Activated CD8-positive, alpha-beta T cell treated with anti-CD3 and anti-CD28 coated beads for 36 hours (primary cell): ENCODE measurements around the gene PNPO. TPM values are rescaled to one million over a fixed set of nuclear protein-coding genes. Genes with fewer than 3 reads are reported as not detected.
A peak's percentile ranks its signal among the peaks of the same experiment; 100 is the strongest.

Experiments
- ATAC-seq: fragments of 200-7000 bp; cut with Tn5 transposase; one replicate; pipeline ENCODE4 v1.10.0; 2021; ENCODE audit warnings: mild to moderate bottlenecking, moderate library complexity
- CTCF ChIA-PET: fragments of 350-600 bp; sonication (Branson Sonifier 250); formaldehyde crosslinking; loops from one replicate; lab custom pipeline; 2021; ENCODE audit warnings: antibody characterized with exemption; lab: Charles Lee
- POLR2A ChIA-PET: fragments of 350-600 bp; sonication (Branson Sonifier 250); formaldehyde crosslinking; loops from one replicate; lab custom pipeline; 2021; ENCODE audit warnings: antibody characterized with exemption; lab: Charles Lee
- DNase-seq: peaks from one replicate; pipeline ENCODE4 v3.0.0-alpha.2; 2020
- H3K27ac Mint-ChIP-seq: one replicate; pipeline ENCODE4 v1.8.0; 2021; ENCODE audit warnings: mild to moderate bottlenecking, mixed read lengths
- H3K27me3 Mint-ChIP-seq: one replicate; pipeline ENCODE4 v1.8.0; 2021; ENCODE audit warnings: mixed read lengths
- H3K36me3 Mint-ChIP-seq: one replicate; pipeline ENCODE4 v1.8.0; 2021; ENCODE audit warnings: low read depth, mixed read lengths
- H3K4me1 Mint-ChIP-seq: one replicate; pipeline ENCODE4 v1.8.0; 2021; ENCODE audit warnings: low read depth, mixed read lengths
- H3K4me3 Mint-ChIP-seq: one replicate; pipeline ENCODE4 v1.8.0; 2021; ENCODE audit warnings: mild to moderate bottlenecking, moderate library complexity, mixed read lengths
- H3K9me3 Mint-ChIP-seq: one replicate; pipeline ENCODE4 v1.8.0; 2021; ENCODE audit warnings: mixed read lengths
- intact Hi-C: fragments of 100-400 bp; cut with micrococcal nuclease; formaldehyde crosslinking; loops from one replicate; pipeline ENCODE4 v1.10.0; 2022
- total RNA-seq, 2 experiments: library from RNA; stranded (reverse); gene quantifications; one replicate each; pipeline ENCODE4 v1.2.3, GENCODE V29; 2021
- TF ChIP-seq, protein P1 (sequence below): fragments of 200-600 bp; IDR thresholded peaks from one replicate; pipeline ENCODE4 v1.8.0; 2022; ENCODE audit warnings: antibody characterized with exemption, mild to moderate bottlenecking

Gene PNPO
- total RNA-seq, 2 experiments from 2014 or later: 41.0 to 42.7 TPM

GRCh38 chr17:47970725-47971499 lies 29.5 kb downstream of the PNPO start, which contains the start of gene CDK5RAP3:
TSS of gene CDK5RAP3 (plus strand) at chr17:47971113. CDS start at chr17:47971147, 34 bp downstream.
- ChIA-PET CTCF (interaction anchor here (0.6 to 12.4 kb wide), 35 partner anchors 9 to 293 kb away, joined by 3 to 284 read pairs (median 5); partner anchors contain the start of genes LRRC46, MRPL10, PNPO and PRR15L), POLR2A (interaction anchor here (0.6 to 4.8 kb wide), 20 partner anchors 8 to 280 kb away, joined by 3 to 35 read pairs (median 4); partner anchors contain the start of genes NFE2L1, PNPO, PRR15L and SP2)
- Mint-ChIP-seq H3K4me1 (peaks cover 22% of the 10 kb centered on the region), H3K4me3 (peak within 1 kb of the TSS; percentile 95), H3K27me3 (no peaks in the 10 kb centered on the region), H3K36me3 (peaks cover 14% of the 10 kb centered on the region), H3K9me3 (no peaks in the 10 kb centered on the region), H3K27ac (peak within 1 kb of the TSS; percentile 91)
- peak; percentile 100 for DNase-seq
- intact Hi-C loops: no loop called here
- peak; percentile 100 for ATAC-seq
- TF ChIP-seq, protein P1, sequence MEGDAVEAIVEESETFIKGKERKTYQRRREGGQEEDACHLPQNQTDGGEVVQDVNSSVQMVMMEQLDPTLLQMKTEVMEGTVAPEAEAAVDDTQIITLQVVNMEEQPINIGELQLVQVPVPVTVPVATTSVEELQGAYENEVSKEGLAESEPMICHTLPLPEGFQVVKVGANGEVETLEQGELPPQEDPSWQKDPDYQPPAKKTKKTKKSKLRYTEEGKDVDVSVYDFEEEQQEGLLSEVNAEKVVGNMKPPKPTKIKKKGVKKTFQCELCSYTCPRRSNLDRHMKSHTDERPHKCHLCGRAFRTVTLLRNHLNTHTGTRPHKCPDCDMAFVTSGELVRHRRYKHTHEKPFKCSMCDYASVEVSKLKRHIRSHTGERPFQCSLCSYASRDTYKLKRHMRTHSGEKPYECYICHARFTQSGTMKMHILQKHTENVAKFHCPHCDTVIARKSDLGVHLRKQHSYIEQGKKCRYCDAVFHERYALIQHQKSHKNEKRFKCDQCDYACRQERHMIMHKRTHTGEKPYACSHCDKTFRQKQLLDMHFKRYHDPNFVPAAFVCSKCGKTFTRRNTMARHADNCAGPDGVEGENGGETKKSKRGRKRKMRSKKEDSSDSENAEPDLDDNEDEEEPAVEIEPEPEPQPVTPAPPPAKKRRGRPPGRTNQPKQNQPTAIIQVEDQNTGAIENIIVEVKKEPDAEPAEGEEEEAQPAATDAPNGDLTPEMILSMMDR: peak; percentile 97

- intact Hi-C loops: no loop called here
- CTCF ChIA-PET: interaction anchor here (4.1 to 12.4 kb wide), 2 partner anchors 28 to 38 kb away, joined by 19 to 284 read pairs; partner anchors contain the start of gene PNPO
- no peak overlapping the region for H3K4me3 Mint-ChIP-seq
- no peak for ATAC-seq
- H3K4me1 Mint-ChIP-seq: peaks cover 22% of the 10 kb centered on the region
- TF ChIP-seq, protein P1: no peak
- POLR2A ChIA-PET: no interaction called here
- H3K9me3 Mint-ChIP-seq: no peaks in the 10 kb centered on the region
- H3K27me3 Mint-ChIP-seq: no peaks in the 10 kb centered on the region
- no peak overlapping the region for H3K27ac Mint-ChIP-seq
- peaks cover 27% of the 10 kb centered on the region for H3K36me3 Mint-ChIP-seq
- DNase-seq: no peak
These were observed 32.2 kb downstream of the PNPO start for GRCh38 chr17:47973541-47973940.

- no peaks in the 10 kb centered on the region for H3K27me3 Mint-ChIP-seq
- TF ChIP-seq, protein P1: no peak
- ChIA-PET CTCF (interaction anchor here (1.6 to 12.4 kb wide), 2 partner anchors 26 to 30 kb away, joined by 6 to 284 read pairs; partner anchors contain the start of gene PNPO), POLR2A (no interaction called here)
- H3K36me3 Mint-ChIP-seq: peaks cover 40% of the 10 kb centered on the region
- no peak overlapping the region for H3K27ac Mint-ChIP-seq
- DNase-seq: no peak
- H3K4me1 Mint-ChIP-seq: peaks cover 15% of the 10 kb centered on the region
- H3K4me3 Mint-ChIP-seq: no peak overlapping the region
- intact Hi-C loops: no loop called here
- no peaks in the 10 kb centered on the region for H3K9me3 Mint-ChIP-seq
- ATAC-seq: no peak
These were observed 33.9 kb downstream of the PNPO start for GRCh38 chr17:47975189-47975822.

GRCh38 chr17:47975823-47976205 lies 34.4 kb downstream of the PNPO start:
- H3K4me3 Mint-ChIP-seq: no peak overlapping the region
- no peak for ATAC-seq
- intact Hi-C loops: no loop called here
- no peak overlapping the region for H3K27ac Mint-ChIP-seq
- TF ChIP-seq, protein P1: no peak
- H3K27me3 Mint-ChIP-seq: no peaks in the 10 kb centered on the region
- POLR2A ChIA-PET: interaction anchor here (1.1 to 1.6 kb wide), 2 partner anchors 36 to 38 kb away, joined by 3 to 5 read pairs; no protein-coding TSS in a partner anchor
- H3K4me1 Mint-ChIP-seq: peaks cover 12% of the 10 kb centered on the region
- DNase-seq: no peak
- CTCF ChIA-PET: interaction anchor here (0.9 to 1.6 kb wide), 3 partner anchors 26 to 43 kb away, joined by 3 to 6 read pairs (median 3); no protein-coding TSS in a partner anchor
- peaks cover 40% of the 10 kb centered on the region for H3K36me3 Mint-ChIP-seq
- H3K9me3 Mint-ChIP-seq: no peaks in the 10 kb centered on the region
